CD4-positive, alpha-beta memory T cell (primary cell): Measurements from ENCODE around the gene SERTAD4. TPM values are rescaled to one million over a fixed set of nuclear protein-coding genes. Genes with fewer than 3 reads are reported as not detected.

Experiments
- CTCF ChIA-PET: fragments of 350-600 bp; sonication (Branson Sonifier 250); formaldehyde crosslinking; loops from one replicate; lab custom pipeline; 2021; ENCODE audit warnings: inconsistent platforms; ENCODE audit not compliant: partially characterized antibody; lab: Charles Lee
- POLR2A ChIA-PET: fragments of 350-600 bp; sonication (Branson Sonifier 250); formaldehyde crosslinking; loops from one replicate; lab custom pipeline; 2021; ENCODE audit not compliant: partially characterized antibody; lab: Charles Lee
- DNase-seq, 5 donors: peaks; one replicate each; pipeline versions ENCODE4 v3.0.0 to v3.0.0-alpha.2; 2020 to 2022; ENCODE audit warnings: mixed read lengths in 1 of 5
- H3K27ac ChIP-seq: one replicate; pipeline ENCODE4 v1.7.0; 2013; ENCODE audit warnings: low read depth, low read length
- H3K27me3 ChIP-seq: 2 replicates; pipeline ENCODE4 v1.7.0; 2013; ENCODE audit warnings: mild to moderate bottlenecking, low read length, moderate library complexity; ENCODE audit not compliant: insufficient read depth
- H3K36me3 ChIP-seq: 2 replicates; pipeline ENCODE4 v1.7.0; 2013; ENCODE audit warnings: mild to moderate bottlenecking, low read length, moderate library complexity; ENCODE audit not compliant: insufficient read depth
- H3K4me1 ChIP-seq: 2 replicates; pipeline ENCODE4 v1.7.0; 2013; ENCODE audit warnings: mild to moderate bottlenecking, low read length, moderate library complexity; ENCODE audit not compliant: insufficient read depth
- H3K4me3 ChIP-seq, 2 donors: one replicate each; pipeline ENCODE4 v1.7.0; 2013; ENCODE audit warnings: low read length in 2 of 2, mild to moderate bottlenecking in 1 of 2
- H3K9me3 ChIP-seq, 2 donors: one replicate each; pipeline ENCODE4 v1.7.0; 2013; ENCODE audit warnings: low read length in 2 of 2, control low read depth in 1 of 2; ENCODE audit not compliant: control insufficient read depth in 1 of 2
- H3K27ac Mint-ChIP-seq, 7 donors: one replicate each; pipeline ENCODE4 v1.8.0; 2020 to 2021; ENCODE audit warnings: mixed read lengths in 7 of 7, mild to moderate bottlenecking in 6 of 7, inconsistent platforms in 3 of 7, moderate library complexity in 3 of 7
- H3K27me3 Mint-ChIP-seq, 2 donors: one replicate each; pipeline ENCODE4 v1.8.0; 2020 to 2021; ENCODE audit warnings: mixed read lengths in 2 of 2
- H3K36me3 Mint-ChIP-seq, 2 donors: one replicate each; pipeline ENCODE4 v1.8.0; 2020 to 2021; ENCODE audit warnings: mixed read lengths in 2 of 2, inconsistent platforms in 1 of 2, mild to moderate bottlenecking in 1 of 2
- H3K4me1 Mint-ChIP-seq, 4 donors: one replicate each; pipeline ENCODE4 v1.8.0; 2020 to 2021; ENCODE audit warnings: mixed read lengths in 4 of 4, mild to moderate bottlenecking in 1 of 4
- H3K4me3 Mint-ChIP-seq, 8 donors: one replicate each; pipeline ENCODE4 v1.8.0; 2020 to 2021; ENCODE audit warnings: mixed read lengths in 8 of 8, mild to moderate bottlenecking in 7 of 8, moderate library complexity in 6 of 8, inconsistent platforms in 3 of 8
- H3K9me3 Mint-ChIP-seq, 8 donors: one replicate each; pipeline ENCODE4 v1.8.0; 2020 to 2021; ENCODE audit warnings: mixed read lengths in 8 of 8, mild to moderate bottlenecking in 5 of 8, inconsistent platforms in 3 of 8, moderate library complexity in 1 of 8
- intact Hi-C: fragments of 100-400 bp; cut with micrococcal nuclease; formaldehyde crosslinking; loops from one replicate; pipeline ENCODE4 v1.15.1; 2023
- polyA plus RNA-seq, 2 donors: library from polyadenylated mRNA; unstranded; fragments of 300-500 nt; fragmentation: Illumina TruSeq; gene quantifications; one replicate each; pipeline ENCODE4 v1.2.3, GENCODE V29; 2021
- total RNA-seq, 2 experiments: library from RNA; stranded (reverse); gene quantifications; one replicate each; pipeline ENCODE4 v1.2.3, GENCODE V29; 2021

The SERTAD4 gene
- total and polyA plus RNA-seq, 4 experiments from 2014 or later, result not detected

DNA sequence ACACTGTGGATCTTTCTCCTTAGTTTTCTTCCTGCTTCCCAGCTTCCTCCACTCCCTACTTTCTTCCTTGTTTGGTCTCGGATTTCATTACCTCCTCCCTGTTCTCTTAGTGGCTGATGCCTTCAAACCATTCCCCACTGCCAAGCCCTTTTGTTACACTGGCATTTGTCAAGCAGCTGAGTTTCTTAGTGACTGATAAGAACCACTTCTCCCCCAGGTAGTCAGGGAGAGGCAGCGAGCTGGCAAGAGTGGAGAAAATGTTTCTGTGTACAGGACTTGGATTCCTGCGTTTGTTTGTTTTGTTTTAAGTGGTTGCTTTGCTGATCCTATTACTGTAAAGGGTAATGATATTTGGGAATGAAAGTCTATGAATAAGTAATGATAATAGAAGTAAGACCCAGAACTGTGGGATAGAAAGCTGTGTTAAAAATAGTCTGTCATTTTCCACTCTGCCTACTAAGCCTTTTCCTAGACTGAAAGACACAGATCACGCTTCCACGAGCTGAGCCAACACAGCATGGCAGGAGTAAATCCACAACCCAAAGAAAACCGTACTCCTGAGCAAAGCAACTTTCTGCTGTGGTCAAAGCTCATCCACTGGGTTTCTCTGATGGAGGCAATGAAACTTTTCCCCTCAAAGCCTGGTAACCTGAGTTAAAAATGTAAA is 10.1 kb upstream of the SERTAD4 start:
- no peak overlapping the region for H3K27ac ChIP-seq
- H3K27ac Mint-ChIP-seq, result no peak overlapping the region
- no peaks in the 10 kb centered on the region for H3K4me1 Mint-ChIP-seq
- H3K27me3 Mint-ChIP-seq, result peaks cover 10 to 28% of the 10 kb centered on the region in 2 donors
- H3K36me3 Mint-ChIP-seq, result no peaks in the 10 kb centered on the region
- intact Hi-C loops, result no loop called here
- no peaks in the 10 kb centered on the region for H3K4me1 ChIP-seq
- CTCF ChIA-PET, result no interaction called here
- H3K9me3 Mint-ChIP-seq, result peaks cover 0 to 3% (median 0%) of the 10 kb centered on the region in 8 donors
- DNase-seq, result no peak
- no peaks in the 10 kb centered on the region for H3K36me3 ChIP-seq
- no peak overlapping the region for H3K4me3 ChIP-seq
- no peaks in the 10 kb centered on the region for H3K9me3 ChIP-seq
- H3K4me3 Mint-ChIP-seq, result no peak overlapping the region
- no peaks in the 10 kb centered on the region for H3K27me3 ChIP-seq
- POLR2A ChIA-PET, result no interaction called here

DNA sequence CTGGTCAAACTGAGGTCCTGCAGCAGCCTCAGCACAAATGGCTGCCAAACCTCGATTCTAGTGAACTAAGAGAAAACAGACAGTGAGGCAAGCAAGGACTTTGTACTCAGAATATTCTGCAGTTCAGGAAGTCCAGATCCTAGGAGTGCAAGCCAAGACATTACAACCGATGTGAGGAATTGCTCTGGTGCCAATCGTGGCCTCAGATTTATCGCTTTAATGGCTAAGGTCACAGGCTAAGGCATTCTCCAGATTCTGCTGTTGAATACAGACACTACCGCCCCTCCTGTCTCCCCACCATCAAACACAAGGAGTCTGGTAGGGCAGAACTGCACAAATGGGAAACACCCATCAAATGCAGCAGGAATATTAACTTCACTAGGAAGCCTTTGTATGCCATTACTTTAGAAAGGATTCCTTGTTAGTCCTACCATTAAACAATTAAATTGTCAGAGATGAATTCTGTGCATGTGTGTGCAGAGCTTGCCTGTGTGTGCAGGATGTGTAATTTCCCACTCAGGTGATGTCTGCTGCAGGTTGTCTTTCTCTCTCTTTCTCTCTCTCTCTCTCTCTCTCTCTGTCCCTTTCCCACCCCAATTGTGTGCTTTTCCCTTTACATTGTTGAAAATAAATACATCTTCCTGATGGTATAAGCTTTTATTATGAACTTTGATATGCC is 9.2 kb upstream of the SERTAD4 start:
- Mint-ChIP-seq H3K36me3 (no peaks in the 10 kb centered on the region), H3K4me3 (no peak overlapping the region), H3K27me3 (peaks cover 10 to 28% of the 10 kb centered on the region in 2 donors), H3K9me3 (peaks cover 0 to 3% (median 0%) of the 10 kb centered on the region in 8 donors), H3K4me1 (no peaks in the 10 kb centered on the region), H3K27ac (no peak overlapping the region)
- intact Hi-C loops, result no loop called here
- no peak overlapping the region for H3K27ac ChIP-seq
- no peaks in the 10 kb centered on the region for H3K27me3 ChIP-seq
- DNase-seq, result no peak
- no peaks in the 10 kb centered on the region for H3K9me3 ChIP-seq
- H3K4me1 ChIP-seq, result no peaks in the 10 kb centered on the region
- H3K4me3 ChIP-seq, result no peak overlapping the region
- ChIA-PET CTCF (no interaction called here), POLR2A (no interaction called here)
- H3K36me3 ChIP-seq, result no peaks in the 10 kb centered on the region

DNA sequence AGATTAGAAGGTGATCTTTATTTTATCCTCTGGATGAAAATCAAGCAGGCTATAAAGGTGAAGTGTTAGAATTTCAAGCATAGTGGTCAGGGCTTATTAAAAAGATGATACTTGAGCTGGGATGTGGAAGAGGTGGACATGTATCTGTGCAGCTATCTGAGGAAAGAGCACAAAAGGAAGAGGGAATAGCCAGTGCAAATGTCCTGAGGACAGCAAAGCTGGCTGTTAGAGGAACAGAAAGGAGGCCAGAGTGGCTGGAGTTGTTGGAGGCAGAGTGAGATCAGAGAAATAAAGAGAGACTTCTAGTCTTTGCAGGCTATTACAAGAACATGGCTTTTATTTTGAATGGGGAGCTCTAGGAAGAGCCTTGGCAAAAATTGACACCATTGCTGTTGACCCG is 4.4 kb upstream of the SERTAD4 start:
- POLR2A ChIA-PET, result no interaction called here
- H3K9me3 ChIP-seq, result no peaks in the 10 kb centered on the region
- no peak overlapping the region for H3K27ac Mint-ChIP-seq
- peaks cover 18% of the 10 kb centered on the region for H3K27me3 ChIP-seq
- H3K9me3 Mint-ChIP-seq, result peaks cover 0 to 4% (median 0%) of the 10 kb centered on the region in 8 donors
- no peak overlapping the region for H3K27ac ChIP-seq
- no peak overlapping the region for H3K4me3 Mint-ChIP-seq
- no peak for DNase-seq
- H3K36me3 Mint-ChIP-seq, result no peaks in the 10 kb centered on the region
- peaks cover 2 to 7% (median 4%) of the 10 kb centered on the region in 4 donors for H3K4me1 Mint-ChIP-seq
- CTCF ChIA-PET, result no interaction called here
- no peak overlapping the region for H3K4me3 ChIP-seq
- intact Hi-C loops, result no loop called here
- H3K27me3 Mint-ChIP-seq, result peaks cover 21 to 25% of the 10 kb centered on the region in 2 donors
- no peaks in the 10 kb centered on the region for H3K4me1 ChIP-seq
- no peaks in the 10 kb centered on the region for H3K36me3 ChIP-seq

DNA sequence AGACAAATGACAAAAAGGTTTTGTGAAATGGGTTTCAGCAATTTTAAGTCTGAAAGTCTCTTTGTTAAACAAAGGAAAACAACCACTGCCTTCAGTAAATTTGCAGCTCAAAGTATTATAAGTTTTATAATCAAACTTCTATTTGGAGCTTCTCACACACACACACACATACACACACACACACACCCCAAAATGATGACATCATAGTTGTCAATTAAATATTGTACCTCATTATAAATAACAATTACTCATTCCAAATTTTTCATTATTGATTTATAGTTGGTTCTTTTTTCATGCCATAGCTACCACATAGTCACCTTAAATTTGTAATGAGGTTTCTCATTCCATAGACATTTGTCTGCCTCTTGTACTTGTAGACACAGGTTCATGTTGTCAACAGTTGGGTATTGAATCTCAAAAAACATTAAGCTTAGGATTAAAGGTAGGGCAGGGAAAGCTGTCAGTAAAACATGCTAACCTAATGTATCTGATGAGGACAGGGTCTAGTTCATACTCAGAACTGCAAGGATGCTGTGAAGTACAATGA is 2.4 kb upstream of the SERTAD4 start:
- H3K27ac Mint-ChIP-seq, result no peak overlapping the region
- Histone ChIP-seq H3K9me3 (no peaks in the 10 kb centered on the region), H3K36me3 (no peaks in the 10 kb centered on the region), H3K27ac (no peak overlapping the region), H3K4me1 (peaks cover 12% of the 10 kb centered on the region), H3K27me3 (peaks cover 32% of the 10 kb centered on the region), H3K4me3 (no peak overlapping the region)
- ChIA-PET POLR2A (no interaction called here), CTCF (no interaction called here)
- intact Hi-C loops, result no loop called here
- no peaks in the 10 kb centered on the region for H3K36me3 Mint-ChIP-seq
- no peak overlapping the region for H3K4me3 Mint-ChIP-seq
- DNase-seq, result no peak
- H3K9me3 Mint-ChIP-seq, result peaks cover 0 to 4% (median 0%) of the 10 kb centered on the region in 8 donors
- peaks cover 26 to 27% of the 10 kb centered on the region in 2 donors for H3K27me3 Mint-ChIP-seq
- peaks cover 3 to 14% (median 10%) of the 10 kb centered on the region in 4 donors for H3K4me1 Mint-ChIP-seq

DNA sequence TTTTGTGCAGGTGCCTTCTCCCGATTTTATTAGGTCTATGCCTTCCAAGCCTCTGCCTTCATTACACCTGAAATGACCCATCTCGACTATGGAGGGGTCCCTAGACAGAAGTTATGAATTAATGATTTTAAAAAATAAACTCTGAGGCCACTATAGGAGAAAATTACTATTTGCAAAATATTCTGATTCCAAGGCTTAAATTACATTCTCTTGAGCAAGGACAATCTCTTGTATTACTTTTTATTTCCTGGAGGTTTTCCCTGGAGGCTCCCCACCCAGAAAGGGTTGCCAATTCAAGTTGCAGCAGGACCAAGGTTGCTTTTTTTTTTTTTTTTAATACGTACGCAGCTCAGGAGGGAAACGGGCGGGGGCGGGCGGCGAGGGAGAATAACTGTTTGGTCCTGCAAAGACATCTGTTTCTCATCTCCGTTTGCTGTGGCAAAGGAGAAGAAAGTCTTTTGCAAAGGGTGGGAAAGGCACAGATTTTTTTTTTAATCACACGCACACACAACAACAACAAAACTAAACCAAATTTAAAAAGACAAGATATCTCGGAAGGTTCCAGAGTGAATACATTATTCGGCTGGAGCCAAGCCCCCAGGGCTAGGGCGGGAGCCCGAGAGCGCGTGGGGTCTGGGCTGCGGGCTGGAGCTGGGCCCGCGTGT is 618 bp upstream of the SERTAD4 start:
- no peak overlapping the region for H3K27ac Mint-ChIP-seq
- Histone ChIP-seq H3K4me1 (peaks cover 12% of the 10 kb centered on the region), H3K27ac (no peak overlapping the region), H3K9me3 (no peaks in the 10 kb centered on the region), H3K27me3 (peaks cover 33% of the 10 kb centered on the region), H3K4me3 (no peak overlapping the region), H3K36me3 (no peaks in the 10 kb centered on the region)
- ChIA-PET POLR2A (no interaction called here), CTCF (no interaction called here)
- intact Hi-C loops, result no loop called here
- H3K27me3 Mint-ChIP-seq, result peaks cover 32 to 39% of the 10 kb centered on the region in 2 donors
- H3K4me1 Mint-ChIP-seq, result peaks cover 3 to 14% (median 10%) of the 10 kb centered on the region in 4 donors
- H3K9me3 Mint-ChIP-seq, result peaks cover 0 to 4% (median 0%) of the 10 kb centered on the region in 8 donors
- H3K4me3 Mint-ChIP-seq, result peak overlapping the region; percentile 39 to 82 (median 62)
- H3K36me3 Mint-ChIP-seq, result no peaks in the 10 kb centered on the region
- DNase-seq, result no peak

DNA sequence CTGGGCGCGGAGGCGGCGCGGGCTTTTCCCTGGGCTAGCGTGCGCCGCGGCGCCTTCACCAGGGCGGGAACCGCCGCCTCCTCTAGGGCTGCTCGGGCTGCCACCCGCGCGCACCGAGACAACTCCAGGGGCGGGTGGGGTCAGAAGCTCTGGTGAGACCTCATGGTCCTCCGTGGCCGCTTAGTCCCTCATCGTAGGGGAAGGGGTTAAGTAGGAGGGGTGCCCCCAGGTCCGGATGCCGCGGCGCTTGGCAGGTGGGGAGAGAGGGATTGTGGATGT is 559 bp downstream of the SERTAD4 start:
- H3K4me3 ChIP-seq, result peak overlapping the region in 1 of 2 donors; percentile 19

More for the DNA sequence above, 559 bp downstream of the SERTAD4 start:
- Mint-ChIP-seq H3K9me3 (peaks cover 0 to 4% (median 0%) of the 10 kb centered on the region in 8 donors), H3K4me1 (peaks cover 3 to 14% (median 10%) of the 10 kb centered on the region in 4 donors), H3K27me3 (peaks cover 37 to 45% of the 10 kb centered on the region in 2 donors), H3K4me3 (peak overlapping the region in 4 of 8 donors; percentile 19 to 69 (median 38)), H3K36me3 (no peaks in the 10 kb centered on the region), H3K27ac (no peak overlapping the region)
- Histone ChIP-seq H3K36me3 (no peaks in the 10 kb centered on the region), H3K27ac (no peak overlapping the region), H3K4me1 (peaks cover 12% of the 10 kb centered on the region), H3K27me3 (peaks cover 33% of the 10 kb centered on the region), H3K9me3 (no peaks in the 10 kb centered on the region)
- no peak for DNase-seq
- intact Hi-C loops, result no loop called here
- CTCF ChIA-PET, result no interaction called here
- POLR2A ChIA-PET, result no interaction called here
